Stimulated activated CD4-positive, alpha-beta T cell treated with anti-CD3 and anti-CD28 coated beads, Interleukin-1b, Interleukin-23, amount 100 ng/mL, for 24 hours (primary cell): ENCODE results near the gene AGBL3.

ENCODE experiments used
- DNase-seq, 4 experiments: peaks; one replicate each; pipeline ENCODE4 v3.0.0-alpha.2; 2020; ENCODE audit warnings: low read depth in 4 of 4, low spot score in 1 of 4

Gene AGBL3

GRCh38 chr7:135143885-135144668 is 157.8 kb downstream of the AGBL3 start:
- no peak for DNase-seq

- DNase-seq = no peak
These were observed 161.1 kb downstream of the AGBL3 start for GRCh38 chr7:135147341-135147898.

- peak in 1 of 4 experiments; percentile 35 for DNase-seq
These were observed 161.8 kb downstream of the AGBL3 start, which contains the start of gene TMEM140 for GRCh38 chr7:135147899-135148721. Gene TMEM140, plus strand, starts transcription at chr7:135148072. Its CDS starts 16,370 bp downstream, at chr7:135164442.

DNA sequence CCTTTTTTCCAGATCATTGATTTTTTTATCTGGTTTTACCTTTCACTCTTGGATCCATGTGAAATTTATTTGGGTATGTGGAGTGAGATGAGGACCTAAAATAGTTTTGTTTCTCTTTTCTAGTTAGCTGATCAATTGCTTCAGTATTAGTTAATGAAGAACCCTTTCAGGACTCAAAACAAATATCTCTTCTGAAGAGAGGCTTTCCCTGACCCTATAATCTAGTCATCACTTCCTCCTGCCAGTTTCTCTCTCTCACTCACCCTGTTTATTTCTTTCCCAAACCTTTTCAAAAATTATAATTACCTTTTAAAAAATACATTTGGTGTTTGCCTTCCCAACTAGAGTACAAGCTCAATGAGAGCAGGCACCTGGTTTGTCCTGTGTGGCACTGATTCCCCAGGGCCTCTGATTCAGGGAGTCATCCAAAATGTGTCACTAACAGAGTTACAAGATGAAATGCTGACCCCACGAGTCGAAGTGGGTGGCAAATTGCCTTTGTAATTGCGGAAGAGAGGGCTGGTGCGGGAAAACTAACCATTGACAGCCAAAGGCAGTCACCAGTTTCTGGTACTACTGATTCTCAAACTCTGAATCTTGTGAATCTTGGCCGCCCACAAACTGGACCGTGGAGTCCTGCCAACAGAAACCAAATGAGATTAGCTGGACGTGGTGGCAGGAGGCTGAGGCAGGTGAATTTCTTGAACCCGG is 163.9 kb downstream of the AGBL3 start:
- no peak for DNase-seq

DNA sequence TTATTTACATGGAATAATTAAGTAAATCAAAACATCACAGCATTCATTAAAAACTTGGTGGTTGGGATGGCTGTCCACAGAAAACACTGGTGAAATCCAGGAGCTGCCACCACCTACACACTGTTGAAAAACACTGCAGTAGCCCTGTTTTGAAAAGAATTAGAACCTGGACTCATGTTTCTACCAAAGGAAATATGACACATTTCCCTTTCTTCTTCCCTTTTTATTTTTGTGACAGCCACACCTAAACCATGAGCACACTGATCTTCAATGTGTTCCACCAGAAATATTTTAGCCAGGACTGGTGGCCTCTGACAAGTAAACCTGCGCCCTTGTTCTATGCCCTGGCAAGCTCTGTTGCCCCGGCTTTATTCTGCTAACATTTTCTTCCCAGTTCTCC is 164.8 kb downstream of the AGBL3 start:
- DNase-seq = no peak

DNA sequence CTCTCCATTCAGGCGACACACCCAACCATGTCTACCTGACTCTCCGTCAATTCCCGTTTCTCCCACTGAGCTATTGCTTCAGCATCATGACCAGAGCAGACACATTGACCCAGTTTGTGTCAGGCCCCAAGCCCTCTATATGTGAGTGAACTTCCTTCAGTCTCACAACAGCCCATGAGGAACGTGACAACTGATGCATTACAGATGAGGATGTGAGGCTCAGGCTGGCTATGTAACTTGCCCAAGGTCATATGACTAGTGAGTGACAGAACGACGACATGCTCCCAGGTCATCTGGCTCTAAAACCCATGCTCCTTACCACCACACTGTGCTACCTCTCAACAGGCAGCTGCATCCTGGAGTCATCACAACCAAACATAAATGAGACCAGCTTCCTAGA is 165.2 kb downstream of the AGBL3 start:
- no peak for DNase-seq

DNA sequence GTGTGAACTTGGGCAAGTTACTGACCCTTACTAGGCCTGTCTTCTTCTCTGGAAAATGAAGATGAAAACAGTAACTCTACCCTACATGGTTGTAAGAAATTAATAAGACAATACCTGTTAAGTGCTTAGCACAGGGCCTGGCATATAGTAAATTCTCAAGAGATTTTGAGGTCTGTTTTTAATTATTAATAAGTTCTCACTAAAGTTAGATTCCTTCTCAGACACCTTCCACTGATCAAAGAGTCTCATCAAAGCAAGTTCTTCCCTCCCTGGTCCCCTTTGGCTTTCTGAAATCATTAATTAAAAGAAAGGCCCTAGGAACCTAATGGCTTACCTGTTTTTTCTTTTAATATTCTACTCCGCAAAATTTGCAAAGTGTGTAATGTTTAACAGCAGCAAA is 166.1 kb downstream of the AGBL3 start:
- no peak for DNase-seq

DNA sequence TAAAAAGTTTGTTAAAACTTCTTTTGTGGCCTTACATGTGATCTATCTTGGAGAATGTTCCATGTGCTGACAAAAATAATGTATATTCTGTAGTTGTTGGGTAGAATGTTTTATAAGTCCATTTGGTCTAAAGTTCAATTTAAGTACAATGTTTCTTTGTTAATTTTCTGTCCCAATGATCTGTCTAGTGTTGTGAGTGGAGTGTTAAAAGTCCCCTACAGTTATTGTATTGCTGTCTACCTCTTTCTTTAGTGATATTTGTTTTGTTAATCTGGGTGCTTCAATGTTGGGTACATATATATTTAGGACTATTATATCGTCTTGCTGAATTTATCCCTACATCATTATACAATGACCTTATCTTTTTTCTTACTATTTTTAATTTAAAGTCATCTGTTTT is 168.4 kb downstream of the AGBL3 start:
- no peak for DNase-seq

- no peak for DNase-seq
These were observed 170.0 kb downstream of the AGBL3 start for GRCh38 chr7:135156290-135156689.

GRCh38 chr7:135158141-135158655 is 171.9 kb downstream of the AGBL3 start:
- no peak for DNase-seq

GRCh38 chr7:135158874-135159273 is 172.6 kb downstream of the AGBL3 start:
- DNase-seq = no peak

GRCh38 chr7:135159359-135160085 is 173.2 kb downstream of the AGBL3 start:
- DNase-seq = no peak

DNA sequence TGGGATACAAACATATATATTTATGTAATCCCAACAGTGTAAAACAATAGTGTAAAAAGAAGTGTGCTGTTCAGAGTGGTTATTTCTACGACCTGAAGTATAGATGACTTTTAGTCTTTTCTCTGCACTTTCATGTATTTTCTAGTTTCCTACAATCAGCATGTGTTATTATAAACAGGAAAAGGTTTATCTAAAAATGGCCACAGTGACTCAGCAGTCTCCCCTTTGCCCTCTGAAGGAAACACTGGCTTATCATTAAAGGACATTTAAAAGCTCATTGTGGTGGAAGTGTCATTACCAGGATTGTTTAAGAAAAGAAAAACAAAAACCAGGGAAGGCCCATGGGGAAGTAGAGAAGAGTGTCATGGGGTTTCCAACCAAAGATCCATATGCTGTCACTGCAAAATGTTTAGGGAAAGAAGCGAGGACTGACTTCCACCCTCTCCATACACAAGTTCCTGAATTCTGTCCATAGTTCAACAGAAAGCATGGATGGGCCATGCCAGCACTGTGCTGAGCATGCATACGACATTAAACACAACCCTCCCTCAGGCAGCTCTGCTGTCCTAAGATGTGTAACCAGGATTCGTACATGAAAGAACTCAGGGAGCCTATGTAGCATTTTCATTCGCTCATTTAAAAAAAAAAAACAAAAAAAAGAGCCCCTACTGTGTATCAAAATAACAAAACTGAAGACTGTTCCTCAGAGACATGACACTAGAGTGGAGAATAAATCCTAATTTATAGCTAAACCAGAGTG is 174.0 kb downstream of the AGBL3 start:
- no peak for DNase-seq

GRCh38 chr7:135160858-135161653 is 174.7 kb downstream of the AGBL3 start:
- DNase-seq = no peak

- DNase-seq = no peak
These were observed 175.4 kb downstream of the AGBL3 start for GRCh38 chr7:135161669-135162068.

DNA sequence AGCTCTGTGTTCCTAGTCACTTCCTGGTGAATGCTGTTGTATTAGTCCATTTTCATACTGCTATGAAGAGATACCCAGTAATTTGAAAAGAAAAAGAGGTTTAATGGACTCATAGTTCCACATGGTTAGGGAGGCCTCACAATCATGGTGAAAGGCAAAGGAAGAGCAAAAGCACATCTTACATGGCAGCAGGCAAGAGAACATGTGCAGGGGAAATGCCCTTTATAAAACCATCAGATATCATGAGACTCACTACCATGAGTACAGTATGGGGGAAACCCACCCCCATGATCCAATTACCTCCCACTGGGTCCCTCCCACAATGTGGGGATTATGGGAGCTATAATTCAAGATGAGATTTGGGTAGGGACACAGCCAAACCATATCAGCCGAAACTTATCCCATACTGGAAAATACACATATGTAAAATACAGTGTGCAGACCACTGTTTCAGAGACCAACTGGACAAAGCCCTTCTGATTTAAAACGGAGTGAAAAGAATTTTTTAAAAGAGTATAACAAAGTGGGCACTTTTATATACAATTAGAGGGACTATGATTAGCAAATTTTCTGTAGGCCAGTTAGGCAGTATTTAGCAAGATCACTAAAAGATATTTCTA is 176.2 kb downstream of the AGBL3 start:
- DNase-seq = no peak

DNA sequence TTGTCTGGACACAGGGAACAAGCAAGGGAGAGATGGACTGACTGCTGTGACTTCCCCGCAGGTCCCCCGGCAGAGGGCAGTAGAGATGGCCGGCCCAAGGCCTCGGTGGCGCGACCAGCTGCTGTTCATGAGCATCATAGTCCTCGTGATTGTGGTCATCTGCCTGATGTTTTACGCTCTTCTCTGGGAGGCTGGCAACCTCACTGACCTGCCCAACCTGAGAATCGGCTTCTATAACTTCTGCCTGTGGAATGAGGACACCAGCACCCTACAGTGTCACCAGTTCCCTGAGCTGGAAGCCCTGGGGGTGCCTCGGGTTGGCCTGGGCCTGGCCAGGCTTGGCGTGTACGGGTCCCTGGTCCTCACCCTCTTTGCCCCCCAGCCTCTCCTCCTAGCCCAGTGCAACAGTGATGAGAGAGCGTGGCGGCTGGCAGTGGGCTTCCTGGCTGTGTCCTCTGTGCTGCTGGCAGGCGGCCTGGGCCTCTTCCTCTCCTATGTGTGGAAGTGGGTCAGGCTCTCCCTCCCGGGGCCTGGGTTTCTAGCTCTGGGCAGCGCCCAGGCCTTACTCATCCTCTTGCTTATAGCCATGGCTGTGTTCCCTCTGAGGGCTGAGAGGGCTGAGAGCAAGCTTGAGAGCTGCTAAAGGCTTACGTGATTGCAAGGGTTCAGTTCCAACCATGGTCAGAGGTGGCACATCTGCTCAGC is 178.2 kb downstream of the AGBL3 start:
- DNase-seq = no peak

DNA sequence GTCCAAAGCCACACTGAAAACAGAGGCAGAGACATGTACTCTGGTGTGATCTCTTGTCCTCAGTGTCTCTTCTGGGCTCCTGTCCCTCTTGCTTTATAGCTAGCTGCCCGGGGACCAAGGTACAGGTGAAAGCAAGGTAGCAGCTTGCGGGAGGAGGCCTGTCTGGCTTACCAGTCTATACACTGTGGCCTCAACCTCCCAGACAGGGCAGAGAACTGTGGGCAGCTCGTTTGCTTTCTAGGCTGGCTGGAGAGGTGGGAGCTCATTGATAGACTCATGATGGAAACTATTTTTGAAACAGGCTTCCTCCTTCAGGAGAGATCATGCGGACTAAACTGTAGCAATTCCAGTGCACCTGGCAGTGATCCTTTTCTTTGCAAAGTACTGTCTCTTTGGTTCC is 179.6 kb downstream of the AGBL3 start:
- DNase-seq = no peak
